WTC11 (cell line): ENCODE measurements around the gene IRF2.

Experiments
- CREB1 ChIP-seq: sonication (generic); formaldehyde crosslinking; IDR thresholded peaks from 2 replicates; pipeline ENCODE4 v1.8.0; 2023; ENCODE audit warnings: mild to moderate bottlenecking, missing genetic modification reagents
- CREM ChIP-seq: sonication (generic); formaldehyde crosslinking; IDR thresholded peaks from 2 replicates; pipeline ENCODE4 v1.8.1; 2022; ENCODE audit warnings: mild to moderate bottlenecking, missing genetic modification reagents, moderate library complexity
- FOXJ3 ChIP-seq: sonication (generic); formaldehyde crosslinking; IDR thresholded peaks from 2 replicates; pipeline ENCODE4 v1.9.0; 2021; ENCODE audit warnings: missing genetic modification reagents, mild to moderate bottlenecking, borderline replicate concordance
- TF ChIP-seq, protein P1 (sequence below): sonication (generic); formaldehyde crosslinking; IDR thresholded peaks from 2 replicates; pipeline ENCODE4 v1.8.0; 2022; ENCODE audit warnings: mild to moderate bottlenecking, missing genetic modification reagents
- TF ChIP-seq, protein P2 (sequence below): fragments of 200-600 bp; IDR thresholded peaks from 2 replicates; pipeline ENCODE4 v1.8.0; 2022; ENCODE audit warnings: antibody characterized with exemption
- TF ChIP-seq, protein P3 (sequence below): fragments of 250-450 bp; sonication (Bioruptor Pico); IDR thresholded peaks from 2 replicates; pipeline ENCODE4 v2.1.2; 2022; ENCODE audit warnings: mild to moderate bottlenecking, moderate library complexity
- TF ChIP-seq, protein P4 (sequence below): sonication (generic); formaldehyde crosslinking; IDR thresholded peaks from 2 replicates; pipeline ENCODE4 v1.8.0; 2022; ENCODE audit warnings: missing genetic modification reagents
- TF ChIP-seq, protein P5 (sequence below): sonication (generic); formaldehyde crosslinking; IDR thresholded peaks from 2 replicates; pipeline ENCODE4 v1.8.1; 2023; ENCODE audit warnings: mild to moderate bottlenecking, missing genetic modification reagents

DNA sequence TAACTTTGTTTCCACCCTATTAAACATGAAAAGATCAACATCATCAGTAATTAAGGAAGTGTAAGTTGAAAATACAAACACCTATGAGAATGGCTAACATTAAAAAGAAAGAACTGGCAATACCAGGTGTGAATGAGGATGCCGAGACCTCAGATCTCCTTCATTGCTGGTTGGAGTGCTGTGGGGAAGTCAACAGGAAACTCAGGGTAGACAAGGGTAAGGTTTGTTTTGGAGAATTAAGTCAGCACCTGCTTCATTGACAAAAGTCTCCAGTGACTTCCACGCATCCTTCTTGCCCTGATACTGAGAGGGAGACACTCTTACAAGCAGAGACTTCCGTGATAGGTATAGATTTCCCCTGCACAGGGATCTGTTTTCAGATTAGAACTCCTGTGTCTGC is 106.1 kb downstream of the IRF2 start:
- TF ChIP-seq CREM (CRISPR knock-in tag) (no peak), CREB1 (no peak), FOXJ3 (CRISPR knock-in tag) (no peak)
- TF ChIP-seq, protein P1, sequence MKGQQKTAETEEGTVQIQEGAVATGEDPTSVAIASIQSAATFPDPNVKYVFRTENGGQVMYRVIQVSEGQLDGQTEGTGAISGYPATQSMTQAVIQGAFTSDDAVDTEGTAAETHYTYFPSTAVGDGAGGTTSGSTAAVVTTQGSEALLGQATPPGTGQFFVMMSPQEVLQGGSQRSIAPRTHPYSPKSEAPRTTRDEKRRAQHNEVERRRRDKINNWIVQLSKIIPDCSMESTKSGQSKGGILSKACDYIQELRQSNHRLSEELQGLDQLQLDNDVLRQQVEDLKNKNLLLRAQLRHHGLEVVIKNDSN (CRISPR knock-in tag): no peak
- TF ChIP-seq, protein P2, sequence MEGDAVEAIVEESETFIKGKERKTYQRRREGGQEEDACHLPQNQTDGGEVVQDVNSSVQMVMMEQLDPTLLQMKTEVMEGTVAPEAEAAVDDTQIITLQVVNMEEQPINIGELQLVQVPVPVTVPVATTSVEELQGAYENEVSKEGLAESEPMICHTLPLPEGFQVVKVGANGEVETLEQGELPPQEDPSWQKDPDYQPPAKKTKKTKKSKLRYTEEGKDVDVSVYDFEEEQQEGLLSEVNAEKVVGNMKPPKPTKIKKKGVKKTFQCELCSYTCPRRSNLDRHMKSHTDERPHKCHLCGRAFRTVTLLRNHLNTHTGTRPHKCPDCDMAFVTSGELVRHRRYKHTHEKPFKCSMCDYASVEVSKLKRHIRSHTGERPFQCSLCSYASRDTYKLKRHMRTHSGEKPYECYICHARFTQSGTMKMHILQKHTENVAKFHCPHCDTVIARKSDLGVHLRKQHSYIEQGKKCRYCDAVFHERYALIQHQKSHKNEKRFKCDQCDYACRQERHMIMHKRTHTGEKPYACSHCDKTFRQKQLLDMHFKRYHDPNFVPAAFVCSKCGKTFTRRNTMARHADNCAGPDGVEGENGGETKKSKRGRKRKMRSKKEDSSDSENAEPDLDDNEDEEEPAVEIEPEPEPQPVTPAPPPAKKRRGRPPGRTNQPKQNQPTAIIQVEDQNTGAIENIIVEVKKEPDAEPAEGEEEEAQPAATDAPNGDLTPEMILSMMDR: no peak
- TF ChIP-seq, protein P3, sequence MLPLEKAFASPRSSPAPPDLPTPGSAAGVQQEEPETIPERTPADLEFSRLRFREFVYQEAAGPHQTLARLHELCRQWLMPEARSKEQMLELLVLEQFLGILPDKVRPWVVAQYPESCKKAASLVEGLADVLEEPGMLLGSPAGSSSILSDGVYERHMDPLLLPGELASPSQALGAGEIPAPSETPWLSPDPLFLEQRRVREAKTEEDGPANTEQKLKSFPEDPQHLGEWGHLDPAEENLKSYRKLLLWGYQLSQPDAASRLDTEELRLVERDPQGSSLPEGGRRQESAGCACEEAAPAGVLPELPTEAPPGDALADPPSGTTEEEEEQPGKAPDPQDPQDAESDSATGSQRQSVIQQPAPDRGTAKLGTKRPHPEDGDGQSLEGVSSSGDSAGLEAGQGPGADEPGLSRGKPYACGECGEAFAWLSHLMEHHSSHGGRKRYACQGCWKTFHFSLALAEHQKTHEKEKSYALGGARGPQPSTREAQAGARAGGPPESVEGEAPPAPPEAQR (CRISPR knock-in tag): no peak
- TF ChIP-seq, protein P4, sequence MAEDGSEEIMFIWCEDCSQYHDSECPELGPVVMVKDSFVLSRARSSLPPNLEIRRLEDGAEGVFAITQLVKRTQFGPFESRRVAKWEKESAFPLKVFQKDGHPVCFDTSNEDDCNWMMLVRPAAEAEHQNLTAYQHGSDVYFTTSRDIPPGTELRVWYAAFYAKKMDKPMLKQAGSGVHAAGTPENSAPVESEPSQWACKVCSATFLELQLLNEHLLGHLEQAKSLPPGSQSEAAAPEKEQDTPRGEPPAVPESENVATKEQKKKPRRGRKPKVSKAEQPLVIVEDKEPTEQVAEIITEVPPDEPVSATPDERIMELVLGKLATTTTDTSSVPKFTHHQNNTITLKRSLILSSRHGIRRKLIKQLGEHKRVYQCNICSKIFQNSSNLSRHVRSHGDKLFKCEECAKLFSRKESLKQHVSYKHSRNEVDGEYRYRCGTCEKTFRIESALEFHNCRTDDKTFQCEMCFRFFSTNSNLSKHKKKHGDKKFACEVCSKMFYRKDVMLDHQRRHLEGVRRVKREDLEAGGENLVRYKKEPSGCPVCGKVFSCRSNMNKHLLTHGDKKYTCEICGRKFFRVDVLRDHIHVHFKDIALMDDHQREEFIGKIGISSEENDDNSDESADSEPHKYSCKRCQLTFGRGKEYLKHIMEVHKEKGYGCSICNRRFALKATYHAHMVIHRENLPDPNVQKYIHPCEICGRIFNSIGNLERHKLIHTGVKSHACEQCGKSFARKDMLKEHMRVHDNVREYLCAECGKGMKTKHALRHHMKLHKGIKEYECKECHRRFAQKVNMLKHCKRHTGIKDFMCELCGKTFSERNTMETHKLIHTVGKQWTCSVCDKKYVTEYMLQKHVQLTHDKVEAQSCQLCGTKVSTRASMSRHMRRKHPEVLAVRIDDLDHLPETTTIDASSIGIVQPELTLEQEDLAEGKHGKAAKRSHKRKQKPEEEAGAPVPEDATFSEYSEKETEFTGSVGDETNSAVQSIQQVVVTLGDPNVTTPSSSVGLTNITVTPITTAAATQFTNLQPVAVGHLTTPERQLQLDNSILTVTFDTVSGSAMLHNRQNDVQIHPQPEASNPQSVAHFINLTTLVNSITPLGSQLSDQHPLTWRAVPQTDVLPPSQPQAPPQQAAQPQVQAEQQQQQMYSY (CRISPR knock-in tag): no peak
- TF ChIP-seq, protein P5, sequence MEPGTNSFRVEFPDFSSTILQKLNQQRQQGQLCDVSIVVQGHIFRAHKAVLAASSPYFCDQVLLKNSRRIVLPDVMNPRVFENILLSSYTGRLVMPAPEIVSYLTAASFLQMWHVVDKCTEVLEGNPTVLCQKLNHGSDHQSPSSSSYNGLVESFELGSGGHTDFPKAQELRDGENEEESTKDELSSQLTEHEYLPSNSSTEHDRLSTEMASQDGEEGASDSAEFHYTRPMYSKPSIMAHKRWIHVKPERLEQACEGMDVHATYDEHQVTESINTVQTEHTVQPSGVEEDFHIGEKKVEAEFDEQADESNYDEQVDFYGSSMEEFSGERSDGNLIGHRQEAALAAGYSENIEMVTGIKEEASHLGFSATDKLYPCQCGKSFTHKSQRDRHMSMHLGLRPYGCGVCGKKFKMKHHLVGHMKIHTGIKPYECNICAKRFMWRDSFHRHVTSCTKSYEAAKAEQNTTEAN (CRISPR knock-in tag): no peak
